Posterior cingulate gyrus (tissue), 11 donors: ENCODE data around the gene PIPOX.
"Not testable (repeated sequence)": the region's sequence is repeated elsewhere in the genome, so short reads cannot be mapped to it uniquely, and the experiment has no call there.

Source experiments
- DNase-seq, 10 donors: peaks; one replicate each; pipeline versions ENCODE4 v3.0.0 to v3.0.0-alpha.2; 2020 to 2021; ENCODE audit warnings: mixed read lengths in 3 of 10
- intact Hi-C: fragments of 100-400 bp; cut with DNase I; formaldehyde crosslinking; loops from one replicate; pipeline ENCODE4 v1.15.1; 2023

The PIPOX gene

DNA sequence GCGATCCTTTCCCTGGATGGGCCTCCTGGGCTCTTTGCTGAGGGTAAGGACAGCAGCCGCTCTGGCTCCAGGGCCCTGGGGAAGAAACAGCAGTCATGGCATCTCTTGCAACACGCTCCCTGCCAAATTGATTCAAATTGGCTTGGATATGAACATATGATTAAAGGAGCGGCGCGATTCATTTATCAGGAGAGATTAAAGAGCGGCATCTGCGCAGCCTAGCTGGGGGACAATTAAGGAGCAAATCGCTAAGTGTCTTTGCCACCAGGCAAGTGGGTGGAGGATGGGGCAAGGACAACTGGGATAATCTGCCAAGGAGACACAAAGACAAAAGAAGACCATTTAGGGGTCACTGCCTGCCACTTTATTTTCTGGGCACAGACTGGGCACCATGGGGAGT lies 27.8 kb downstream of the PIPOX start:
- intact Hi-C loops = no loop called here
- no peak for DNase-seq

DNA sequence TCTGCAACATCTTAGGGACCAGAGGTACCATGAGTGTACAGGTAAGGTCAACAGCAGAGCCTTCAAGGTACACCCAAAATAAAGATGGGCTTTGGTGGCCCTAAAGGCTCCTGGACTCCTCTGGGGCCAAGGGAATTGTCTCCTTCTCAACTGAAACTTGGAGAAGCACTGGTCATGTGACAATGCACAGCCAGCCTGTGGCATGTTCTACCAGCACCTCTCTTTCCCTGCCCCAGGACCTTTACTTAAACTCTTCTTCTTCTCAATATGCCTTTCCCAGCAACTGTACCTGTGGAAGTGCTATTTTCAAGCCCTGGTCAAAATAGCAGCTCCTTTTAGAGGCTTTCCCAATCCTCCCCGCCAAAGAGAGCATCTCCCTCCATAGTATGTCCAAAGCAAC lies 28.4 kb downstream of the PIPOX start:
- intact Hi-C loops = no loop called here
- no peak for DNase-seq

GRCh38 chr17:29073045-29073444 lies 30.1 kb downstream of the PIPOX start:
- intact Hi-C loops = no loop called here
- DNase-seq = no peak

DNA sequence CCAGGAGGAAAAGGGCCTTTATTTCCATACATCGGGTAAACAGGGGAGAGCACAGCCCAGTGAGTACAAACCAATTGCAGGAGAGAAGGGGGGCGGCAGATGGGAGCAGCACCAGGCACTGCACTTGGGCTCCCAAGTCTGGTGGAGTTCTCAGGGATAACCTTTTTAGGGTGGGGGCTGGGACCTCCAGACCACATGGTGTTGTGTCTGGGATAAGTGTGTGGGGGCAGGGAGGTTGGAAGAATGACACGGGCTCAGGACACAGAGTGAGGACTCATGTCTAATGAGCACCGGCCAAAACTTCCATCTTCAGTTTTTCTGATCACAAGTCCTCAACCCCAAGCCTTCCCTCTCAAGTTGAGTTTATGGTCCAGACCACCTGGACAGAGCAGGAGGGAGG lies 30.6 kb downstream of the PIPOX start:
- peak in 1 of 10 donors; percentile 42 for DNase-seq
- intact Hi-C loops = no loop called here

DNA sequence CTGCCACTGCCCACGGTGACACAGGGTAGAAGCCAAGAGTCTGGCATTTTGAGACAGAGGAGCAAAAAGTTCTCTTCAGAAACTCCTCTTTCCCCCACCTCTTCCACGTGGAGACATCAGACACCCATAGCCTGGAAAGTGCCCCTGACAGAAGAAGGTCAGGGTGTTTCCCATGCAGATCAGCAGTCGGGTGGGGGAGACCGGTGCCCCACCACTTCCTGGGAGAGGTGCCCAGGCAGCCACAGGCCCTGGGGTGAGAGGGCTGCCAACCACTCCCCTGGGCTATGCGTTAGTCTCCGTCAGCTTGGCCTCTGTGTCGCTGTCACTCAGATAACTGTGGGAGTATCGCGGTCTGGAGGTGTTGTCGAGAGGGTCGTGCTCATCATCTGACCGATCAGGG lies 31.5 kb downstream of the PIPOX start:
- intact Hi-C loops = no loop called here
- DNase-seq = no peak

- intact Hi-C loops = no loop called here
- DNase-seq = no peak
Observed at GRCh38 chr17:29076087-29076486, 33.1 kb downstream of the PIPOX start.

GRCh38 chr17:29076722-29077121 lies 33.8 kb downstream of the PIPOX start:
- intact Hi-C loops = no loop called here
- DNase-seq = peak in 7 of 10 donors; percentile 45 to 94 (median 61)

- intact Hi-C loops = no loop called here
- peak in 1 of 10 donors; percentile 61 for DNase-seq
Observed at GRCh38 chr17:29077320-29077719, 34.4 kb downstream of the PIPOX start.

DNA sequence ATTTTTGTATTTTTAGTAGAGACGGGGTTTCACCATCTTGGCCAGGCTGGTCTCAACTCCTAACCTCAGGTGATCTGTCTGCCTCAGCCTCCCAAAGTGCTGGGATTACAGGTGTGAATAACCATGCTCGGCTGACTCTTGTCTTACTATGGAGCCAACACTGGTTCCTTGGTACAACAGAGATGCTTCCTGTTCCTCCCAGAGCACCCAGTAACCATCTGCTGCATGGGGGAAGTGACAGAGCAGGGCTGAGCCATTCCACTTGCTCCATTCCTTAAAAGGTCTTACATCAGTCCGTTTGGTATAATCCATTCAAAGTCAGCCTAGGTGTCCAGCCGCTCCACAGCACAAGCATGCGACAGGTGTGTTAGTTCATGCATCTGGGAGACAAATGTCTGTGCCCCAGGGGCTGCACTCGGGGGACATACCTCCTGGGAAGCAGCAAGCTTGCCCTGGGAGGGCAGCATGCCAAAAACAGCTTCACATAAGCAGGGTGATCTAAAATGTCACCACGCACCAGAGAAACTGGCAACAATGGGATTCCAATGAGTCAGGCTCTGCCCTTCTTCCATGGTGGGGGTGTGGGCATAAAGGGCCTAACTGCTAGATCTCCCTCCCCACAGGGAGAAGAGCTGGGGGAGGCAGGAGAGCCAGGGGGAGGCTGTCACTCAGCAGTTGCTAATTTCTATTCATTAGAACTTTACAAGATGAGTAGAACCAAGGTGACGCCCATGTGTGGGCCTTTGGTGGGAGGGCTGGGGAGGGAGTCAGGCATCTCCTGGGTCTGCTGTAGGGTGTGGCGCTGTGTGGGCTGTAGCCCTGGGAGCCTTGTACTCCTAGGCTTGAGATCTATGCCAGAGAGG lies 35.5 kb downstream of the PIPOX start:
- DNase-seq = peak in 1 of 10 donors; percentile 82
- intact Hi-C loops = no loop called here

DNA sequence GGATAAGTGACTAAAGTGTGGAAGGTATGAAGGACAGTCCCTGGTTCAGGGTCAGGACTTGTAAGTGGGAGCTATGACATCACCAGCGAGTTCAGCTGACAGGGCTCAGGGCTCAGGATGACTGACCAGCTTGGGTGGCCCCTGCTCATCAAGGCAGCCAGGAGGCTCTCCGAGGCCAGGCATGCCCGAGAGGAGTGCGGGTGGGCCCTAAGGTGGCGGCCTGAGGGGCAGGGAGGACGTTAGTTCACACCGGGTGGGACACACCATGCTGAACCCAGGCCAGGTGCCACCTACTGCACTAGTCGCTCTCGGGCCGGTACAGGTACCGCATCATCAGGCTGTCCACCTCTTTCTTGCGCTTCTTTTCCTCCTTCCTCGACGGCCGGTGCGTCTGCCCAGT lies 36.5 kb downstream of the PIPOX start:
- DNase-seq = no peak
- intact Hi-C loops = no loop called here

DNA sequence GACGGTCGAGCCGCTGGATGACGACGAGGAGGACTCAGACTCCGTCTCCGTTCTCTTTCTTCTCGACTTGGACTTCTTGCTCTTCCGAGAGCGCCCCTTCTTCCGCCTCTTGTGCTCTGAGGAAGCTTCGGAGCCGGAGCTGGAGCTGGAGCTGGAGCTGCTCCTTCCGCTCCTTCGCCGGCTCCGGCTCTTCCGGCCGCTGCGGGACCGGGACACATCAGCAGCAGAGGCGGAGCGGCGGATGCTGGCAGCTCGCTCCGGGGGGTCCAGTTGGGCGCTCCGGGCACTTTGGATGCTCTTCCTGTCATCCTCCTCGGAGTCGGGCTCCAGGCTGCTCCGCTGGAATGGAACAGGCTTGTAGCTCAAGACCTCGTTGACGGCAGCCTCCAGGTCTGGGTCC lies 36.9 kb downstream of the PIPOX start:
- intact Hi-C loops = no loop called here
- DNase-seq = peak in 1 of 10 donors; percentile 67

DNA sequence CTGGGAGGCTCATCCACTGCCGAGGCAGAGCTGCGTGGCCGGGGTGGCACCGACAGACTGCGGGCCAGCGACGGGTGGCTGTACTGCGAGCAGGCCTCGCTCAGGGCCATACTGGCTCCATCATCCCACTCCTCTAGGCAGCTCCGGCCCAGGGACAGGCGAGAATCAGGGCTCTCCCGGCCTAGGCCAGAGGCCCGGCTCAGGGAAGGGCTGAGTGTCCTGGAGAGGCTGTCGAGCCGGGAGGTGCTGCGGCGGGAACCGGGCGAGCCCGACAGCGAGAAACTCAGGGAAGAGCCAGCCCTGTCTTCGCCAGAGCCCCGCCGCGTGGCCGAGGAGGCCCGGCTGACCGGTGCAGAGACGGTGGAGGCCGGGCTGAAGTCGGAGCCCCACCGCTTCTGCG lies 37.4 kb downstream of the PIPOX start:
- intact Hi-C loops = no loop called here

GRCh38 chr17:29080965-29081364 lies 38.0 kb downstream of the PIPOX start:
- intact Hi-C loops = no loop called here
- DNase-seq = no peak

More for the DNA sequence above, 37.4 kb downstream of the PIPOX start:
- DNase-seq = no peak

DNA sequence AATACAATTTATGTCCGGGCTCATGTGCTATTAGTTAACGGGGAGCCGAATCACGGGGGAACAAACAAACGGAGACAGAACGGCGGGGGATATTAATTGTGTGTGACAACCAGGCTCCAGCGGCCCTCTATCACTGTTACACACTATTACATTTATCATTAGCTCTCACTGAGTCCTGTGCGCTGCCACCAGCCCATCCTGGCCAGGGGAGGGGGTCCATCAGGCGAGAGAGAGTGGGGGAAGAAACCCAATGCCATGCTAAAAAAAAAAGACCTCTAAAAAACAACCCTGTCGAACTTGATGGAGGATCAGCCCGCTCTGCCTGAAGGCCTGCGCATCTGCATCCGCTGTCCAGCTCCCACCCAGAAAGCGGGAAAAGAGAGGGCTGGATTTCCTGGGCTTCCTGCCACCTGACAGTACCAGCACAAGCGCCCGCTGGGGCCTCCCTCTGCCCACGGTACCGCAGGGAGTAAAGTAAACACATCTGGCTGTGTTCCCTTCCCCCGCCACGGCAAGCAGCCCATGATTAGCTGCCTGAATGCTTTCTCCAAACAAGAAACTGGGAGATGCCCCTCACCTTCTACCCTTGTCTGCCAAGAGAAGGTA lies 41.7 kb downstream of the PIPOX start:
- intact Hi-C loops = no loop called here
- peak in 7 of 10 donors; percentile 35 to 92 (median 57) for DNase-seq

GRCh38 chr17:29085223-29085622 lies 42.3 kb downstream of the PIPOX start:
- DNase-seq = no peak
- intact Hi-C loops = no loop called here

DNA sequence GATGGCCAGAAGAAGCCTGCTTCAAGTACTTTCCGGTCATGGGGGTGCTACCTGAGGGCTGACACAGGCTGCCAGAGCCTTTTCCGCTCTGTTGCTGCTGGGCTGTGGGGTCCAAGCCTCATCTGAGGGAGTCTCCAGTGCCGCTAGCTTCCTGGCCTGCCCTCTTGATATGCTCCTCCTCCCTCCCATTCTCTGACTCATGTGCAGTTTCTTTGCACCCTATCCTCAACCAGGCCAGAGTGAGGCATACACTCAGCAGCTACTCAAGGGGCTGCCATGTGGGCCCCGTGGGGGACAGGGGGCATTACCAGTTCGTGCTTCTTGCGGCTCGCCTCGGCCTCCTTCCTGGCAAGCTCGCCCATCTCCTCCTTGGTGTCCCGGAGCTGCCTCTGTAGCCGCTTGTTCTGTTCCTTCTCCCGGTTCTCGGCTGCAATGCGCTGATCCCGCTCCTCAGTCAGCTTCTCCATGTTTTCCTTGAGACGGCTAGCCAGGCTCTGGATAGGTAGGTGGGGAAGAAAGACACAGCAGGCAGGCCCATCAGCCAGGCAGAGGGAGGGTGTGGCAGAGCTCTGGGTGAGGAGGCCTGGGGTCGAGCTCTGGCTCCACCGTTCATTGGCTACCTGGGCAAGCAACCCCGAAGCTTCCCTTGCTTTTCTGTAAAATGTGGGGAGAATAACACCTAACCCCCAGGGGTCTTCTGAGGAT lies 43.8 kb downstream of the PIPOX start:
- no peak for DNase-seq
- intact Hi-C loops = no loop called here

- intact Hi-C loops, DNase-seq: not testable (repeated sequence)
Observed at GRCh38 chr17:29088782-29089181, 45.8 kb downstream of the PIPOX start.

DNA sequence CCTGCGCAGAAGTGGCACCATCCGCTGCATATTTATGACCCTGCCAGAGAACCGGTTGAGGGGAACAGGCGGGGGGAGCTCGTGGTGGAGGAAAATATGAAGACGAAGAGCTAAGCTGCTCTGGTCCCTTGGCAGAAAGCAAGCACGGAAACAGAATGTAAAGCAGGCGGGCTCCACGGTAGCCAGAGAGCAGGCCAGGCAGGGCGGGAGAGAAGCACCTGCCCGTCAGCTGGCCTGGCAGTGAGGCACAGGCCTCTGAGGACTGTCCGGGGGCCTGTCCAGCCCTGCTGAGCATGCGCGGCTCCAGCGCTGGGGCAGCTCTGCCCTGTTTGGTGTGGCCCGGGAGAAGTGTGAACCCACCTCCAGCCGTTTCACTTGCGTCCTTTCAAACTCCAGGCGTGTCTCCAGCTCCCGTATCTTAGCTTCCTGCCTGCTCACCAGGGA lies 46.7 kb downstream of the PIPOX start:
- intact Hi-C loops = loop anchor here (5.0 kb wide), 1 partner anchor 122 kb away; no protein-coding TSS in a partner anchor
- peak; percentile 50 to 93 (median 66) for DNase-seq

DNA sequence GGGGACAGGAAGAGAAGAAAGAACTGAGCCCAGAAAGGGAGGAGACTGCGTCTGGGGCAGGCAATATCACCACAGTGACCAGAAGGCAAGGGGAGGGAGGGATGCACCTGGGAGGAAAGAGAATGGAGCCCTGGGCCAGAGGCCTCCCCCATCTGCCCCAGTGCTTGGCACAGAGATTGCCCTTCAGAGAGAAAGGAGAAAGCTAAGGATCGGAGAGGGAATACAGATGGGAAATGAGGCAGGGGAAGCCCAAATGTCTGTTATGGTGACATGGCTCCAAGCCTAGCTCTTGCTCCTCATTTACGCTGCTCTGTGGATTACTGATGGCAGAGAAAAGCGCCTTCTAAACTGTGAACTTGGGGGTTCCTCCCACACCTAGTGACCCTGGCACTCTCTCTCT lies 47.2 kb downstream of the PIPOX start:
- DNase-seq = no peak
- intact Hi-C loops = loop anchor here (5.0 kb wide), 1 partner anchor 123 kb away; no protein-coding TSS in a partner anchor

DNA sequence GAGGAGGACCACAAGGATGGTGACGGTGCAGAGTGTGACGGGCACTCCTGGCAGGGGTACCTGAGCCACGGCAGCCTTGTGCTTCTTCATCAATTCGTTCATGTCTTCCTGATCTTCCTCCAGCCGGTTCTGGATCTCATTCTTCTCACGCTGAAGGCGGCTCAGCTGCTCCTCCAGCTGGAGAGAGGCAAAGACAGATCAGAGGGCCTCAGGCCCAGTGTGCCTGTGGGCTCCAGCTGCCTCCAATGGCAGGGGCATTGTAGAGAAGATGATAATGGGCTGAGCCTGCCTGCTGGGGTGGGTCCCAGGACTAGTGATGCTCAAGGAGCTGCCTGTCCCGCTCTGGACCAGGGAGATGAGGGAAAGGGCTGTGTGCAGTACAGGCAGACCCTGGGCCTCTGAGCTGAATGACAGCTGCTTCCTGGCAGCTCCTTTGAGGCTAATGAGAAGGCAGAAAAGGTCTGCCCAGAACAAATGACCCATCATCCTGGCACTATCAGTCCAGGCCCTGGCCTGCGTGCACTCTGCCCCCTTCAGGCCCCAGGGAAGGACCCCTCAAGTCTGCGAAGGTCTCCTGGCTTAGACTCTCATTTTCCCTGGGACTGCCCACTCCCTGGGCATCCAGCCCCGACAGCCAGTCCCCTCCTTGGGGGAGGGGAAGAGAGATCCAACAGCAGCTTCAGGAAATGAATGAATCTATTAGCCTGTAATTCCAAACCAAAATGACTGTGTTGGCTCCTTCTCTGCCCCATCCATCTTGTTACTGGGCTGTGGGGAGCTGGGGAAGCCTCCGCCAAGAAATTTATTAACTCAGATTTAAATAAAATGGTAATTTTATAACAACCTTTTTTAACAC lies 48.0 kb downstream of the PIPOX start:
- intact Hi-C loops = loop anchor here (5.0 kb wide), 1 partner anchor 124 kb away; no protein-coding TSS in a partner anchor
- DNase-seq = peak in 6 of 10 donors; percentile 43 to 92 (median 57)
